ENCODE data around the gene CLPX. TPM values are rescaled to one million over a fixed set of nuclear protein-coding genes. Genes with fewer than 3 reads are reported as not detected.

CLPX gene
- total RNA-seq, 2 donors from 2014 or later, result 60.5 to 62.7 TPM

- H3K9ac ChIP-seq (ENCODE audit: extremely low read depth, low read length, poor library complexity, severe bottlenecking), result no peak overlapping the region
- H3K4me1 Mint-ChIP-seq, result peaks cover 31% of the 10 kb centered on the region
- H3K27ac ChIP-seq (ENCODE audit: low read depth, low read length), result no peak overlapping the region
- H3K9me3 Mint-ChIP-seq, result no peaks in the 10 kb centered on the region
- H3K27me3 ChIP-seq (ENCODE audit: control insufficient read depth, insufficient read depth, low read length, poor library complexity, severe bottlenecking), result no peaks in the 10 kb centered on the region
- peaks cover 18% of the 10 kb centered on the region for H3K4me1 ChIP-seq (ENCODE audit: control insufficient read depth, insufficient read depth, low read length)
- no peak overlapping the region for H3K27ac Mint-ChIP-seq
- peaks cover 43% of the 10 kb centered on the region for H3K27me3 Mint-ChIP-seq (ENCODE audit: insufficient read depth)
- no peak overlapping the region for H3K4me3 ChIP-seq (ENCODE audit: low read length)
- no peaks in the 10 kb centered on the region for H3K36me3 ChIP-seq (ENCODE audit: control insufficient read depth, insufficient read depth, low read length)
- no peak for DNase-seq
- no peak overlapping the region for H3K4me3 Mint-ChIP-seq
- no peaks in the 10 kb centered on the region for H3K36me3 Mint-ChIP-seq (ENCODE audit: low read depth)
- 86 to 93% methylated on average over 5 to 6 of the region's 6 CpGs for WGBS, 2 experiments (ENCODE audit: insufficient coverage in 1 of 2, insufficient read length in 1 of 2)
- TF ChIP-seq CTCF (conservative IDR thresholded peaks at IDR 0.05), result no peak
- H3K9me3 ChIP-seq (ENCODE audit: control insufficient read depth, low read length), result no peaks in the 10 kb centered on the region
These were observed 22.2 kb upstream of the CLPX start for GRCh38 chr15:65207280-65207840.

- peaks cover 45% of the 10 kb centered on the region for H3K27me3 Mint-ChIP-seq (ENCODE audit: insufficient read depth)
- peaks cover 31% of the 10 kb centered on the region for H3K4me1 Mint-ChIP-seq
- Histone ChIP-seq H3K4me3 (ENCODE audit: low read length) (no peak overlapping the region), H3K27ac (ENCODE audit: low read depth, low read length) (no peak overlapping the region), H3K4me1 (ENCODE audit: control insufficient read depth, insufficient read depth, low read length) (peaks cover 13% of the 10 kb centered on the region), H3K27me3 (ENCODE audit: control insufficient read depth, insufficient read depth, low read length, poor library complexity, severe bottlenecking) (no peaks in the 10 kb centered on the region), H3K9me3 (ENCODE audit: control insufficient read depth, low read length) (no peaks in the 10 kb centered on the region), H3K9ac (ENCODE audit: extremely low read depth, low read length, poor library complexity, severe bottlenecking) (no peak overlapping the region), H3K36me3 (ENCODE audit: control insufficient read depth, insufficient read depth, low read length) (no peaks in the 10 kb centered on the region)
- no peaks in the 10 kb centered on the region for H3K9me3 Mint-ChIP-seq
- DNase-seq, result no peak
- 96% methylated on average over 15 to 20 of the region's 20 CpGs for WGBS, 2 experiments (ENCODE audit: insufficient coverage in 1 of 2, insufficient read length in 1 of 2)
- no peak overlapping the region for H3K4me3 Mint-ChIP-seq
- TF ChIP-seq CTCF (conservative IDR thresholded peaks at IDR 0.05), result no peak
- no peaks in the 10 kb centered on the region for H3K36me3 Mint-ChIP-seq (ENCODE audit: low read depth)
- no peak overlapping the region for H3K27ac Mint-ChIP-seq
These were observed 21.6 kb upstream of the CLPX start for GRCh38 chr15:65206750-65207149.

GRCh38 chr15:65204931-65205660, 20.0 kb upstream of the CLPX start:
- Histone ChIP-seq H3K9ac (ENCODE audit: extremely low read depth, low read length, poor library complexity, severe bottlenecking) (no peak overlapping the region), H3K36me3 (ENCODE audit: control insufficient read depth, insufficient read depth, low read length) (no peaks in the 10 kb centered on the region), H3K27me3 (ENCODE audit: control insufficient read depth, insufficient read depth, low read length, poor library complexity, severe bottlenecking) (no peaks in the 10 kb centered on the region), H3K27ac (ENCODE audit: low read depth, low read length) (no peak overlapping the region), H3K4me3 (ENCODE audit: low read length) (no peak overlapping the region), H3K9me3 (ENCODE audit: control insufficient read depth, low read length) (no peaks in the 10 kb centered on the region), H3K4me1 (ENCODE audit: control insufficient read depth, insufficient read depth, low read length) (peaks cover 7% of the 10 kb centered on the region)
- Mint-ChIP-seq H3K4me1 (peaks cover 25% of the 10 kb centered on the region), H3K4me3 (no peak overlapping the region), H3K27ac (no peak overlapping the region), H3K27me3 (ENCODE audit: insufficient read depth) (peaks cover 42% of the 10 kb centered on the region), H3K9me3 (no peaks in the 10 kb centered on the region), H3K36me3 (ENCODE audit: low read depth) (no peaks in the 10 kb centered on the region)
- no peak for TF ChIP-seq CTCF (conservative IDR thresholded peaks at IDR 0.05)
- WGBS, 2 experiments (ENCODE audit: insufficient coverage in 1 of 2, insufficient read length in 1 of 2), result 96 to 99% methylated on average over 9 to 12 of the region's 12 CpGs
- DNase-seq, result no peak
